T-helper 1 cell treated with Interleukin-12 subunit alpha and Interleukin-12 subunit beta and Interleukin-4 antibody, amounts not matched to agents 30 μg/mL and 1 μg/mL, for 36 hours (primary cell): Measurements from ENCODE around the gene THNSL1.
A peak's percentile ranks its signal among the peaks of the same experiment; 100 is the strongest.
"Not testable (repeated sequence)": the region's sequence is repeated elsewhere in the genome, so short reads cannot be mapped to it uniquely, and the experiment has no call there.

Experiments used
- H3K27ac Mint-ChIP-seq: one replicate; pipeline ENCODE4 v1.8.0; 2021; ENCODE audit warnings: mild to moderate bottlenecking, mixed read lengths
- H3K27me3 Mint-ChIP-seq: one replicate; pipeline ENCODE4 v1.8.0; 2021; ENCODE audit warnings: low read depth, mixed read lengths
- H3K36me3 Mint-ChIP-seq: one replicate; pipeline ENCODE4 v1.8.0; 2021; ENCODE audit warnings: low read depth, mixed read lengths
- H3K4me1 Mint-ChIP-seq: one replicate; pipeline ENCODE4 v1.8.0; 2021; ENCODE audit warnings: low read depth, mixed read lengths
- H3K4me3 Mint-ChIP-seq: one replicate; pipeline ENCODE4 v1.8.0; 2021; ENCODE audit warnings: mild to moderate bottlenecking, moderate library complexity, mixed read lengths
- H3K9me3 Mint-ChIP-seq: one replicate; pipeline ENCODE4 v1.8.0; 2021; ENCODE audit warnings: mixed read lengths

The THNSL1 gene

GRCh38 chr10:24988831-24989640, 27.4 kb upstream of the THNSL1 start:
- Mint-ChIP-seq H3K4me3 (no peak overlapping the region), H3K4me1 (peaks cover 4% of the 10 kb centered on the region), H3K9me3 (no peaks in the 10 kb centered on the region), H3K27ac (no peak overlapping the region), H3K36me3 (no peaks in the 10 kb centered on the region), H3K27me3 (peaks cover 12% of the 10 kb centered on the region)

- no peaks in the 10 kb centered on the region for H3K9me3 Mint-ChIP-seq
- H3K27ac Mint-ChIP-seq, result no peak overlapping the region
- peaks cover 4% of the 10 kb centered on the region for H3K4me1 Mint-ChIP-seq
- peaks cover 12% of the 10 kb centered on the region for H3K27me3 Mint-ChIP-seq
- no peak overlapping the region for H3K4me3 Mint-ChIP-seq
- no peaks in the 10 kb centered on the region for H3K36me3 Mint-ChIP-seq
Observed at GRCh38 chr10:24989867-24990266, 26.5 kb upstream of the THNSL1 start.

- Mint-ChIP-seq H3K9me3 (no peaks in the 10 kb centered on the region), H3K36me3 (no peaks in the 10 kb centered on the region), H3K27me3 (peaks cover 12% of the 10 kb centered on the region), H3K4me3 (no peak overlapping the region), H3K4me1 (peaks cover 2% of the 10 kb centered on the region), H3K27ac (no peak overlapping the region)
Observed at GRCh38 chr10:24991298-24991697, 25.1 kb upstream of the THNSL1 start.

- Mint-ChIP-seq H3K27ac (no peak overlapping the region), H3K4me1 (peaks cover 2% of the 10 kb centered on the region), H3K4me3 (no peak overlapping the region), H3K27me3 (peaks cover 12% of the 10 kb centered on the region), H3K9me3 (no peaks in the 10 kb centered on the region), H3K36me3 (no peaks in the 10 kb centered on the region)
Observed at GRCh38 chr10:24992512-24993133, 23.8 kb upstream of the THNSL1 start.

GRCh38 chr10:24993237-24993958, 23.0 kb upstream of the THNSL1 start:
- Mint-ChIP-seq H3K27ac (no peak overlapping the region), H3K27me3 (peaks cover 14% of the 10 kb centered on the region), H3K4me1 (peaks cover 2% of the 10 kb centered on the region), H3K9me3 (no peaks in the 10 kb centered on the region), H3K4me3 (no peak overlapping the region), H3K36me3 (no peaks in the 10 kb centered on the region)

GRCh38 chr10:24995072-24995471, 21.3 kb upstream of the THNSL1 start:
- no peak overlapping the region for H3K27ac Mint-ChIP-seq
- H3K27me3 Mint-ChIP-seq, result peaks cover 18% of the 10 kb centered on the region
- no peaks in the 10 kb centered on the region for H3K4me1 Mint-ChIP-seq
- peaks cover 2% of the 10 kb centered on the region for H3K9me3 Mint-ChIP-seq
- H3K36me3 Mint-ChIP-seq, result no peaks in the 10 kb centered on the region
- no peak overlapping the region for H3K4me3 Mint-ChIP-seq

GRCh38 chr10:24998044-24998443, 18.4 kb upstream of the THNSL1 start:
- H3K36me3 Mint-ChIP-seq, result peaks cover 2% of the 10 kb centered on the region
- H3K27me3 Mint-ChIP-seq, result peaks cover 18% of the 10 kb centered on the region
- H3K4me1 Mint-ChIP-seq, result no peaks in the 10 kb centered on the region
- peaks cover 18% of the 10 kb centered on the region for H3K9me3 Mint-ChIP-seq
- no peak overlapping the region for H3K27ac Mint-ChIP-seq
- no peak overlapping the region for H3K4me3 Mint-ChIP-seq

GRCh38 chr10:25011591-25011990, 4.8 kb upstream of the THNSL1 start:
- H3K27ac Mint-ChIP-seq, H3K36me3 Mint-ChIP-seq, H3K4me3 Mint-ChIP-seq, H3K27me3 Mint-ChIP-seq, H3K9me3 Mint-ChIP-seq, H3K4me1 Mint-ChIP-seq: not testable (repeated sequence)

GRCh38 chr10:25014579-25014978, 1.8 kb upstream of the THNSL1 start:
- H3K4me1 Mint-ChIP-seq, result peaks cover 16% of the 10 kb centered on the region
- H3K4me3 Mint-ChIP-seq, result no peak overlapping the region
- H3K27ac Mint-ChIP-seq, result no peak overlapping the region
- H3K9me3 Mint-ChIP-seq, result peaks cover 8% of the 10 kb centered on the region
- H3K27me3 Mint-ChIP-seq, result no peaks in the 10 kb centered on the region
- H3K36me3 Mint-ChIP-seq, result no peaks in the 10 kb centered on the region

- Mint-ChIP-seq H3K27me3 (no peaks in the 10 kb centered on the region), H3K4me1 (peaks cover 16% of the 10 kb centered on the region), H3K4me3 (peak within 1 kb of the TSS; percentile 88), H3K9me3 (peaks cover 8% of the 10 kb centered on the region), H3K36me3 (no peaks in the 10 kb centered on the region), H3K27ac (peak within 1 kb of the TSS; percentile 92)
Observed at GRCh38 chr10:25015828-25016375, 510 bp upstream of the THNSL1 start, which contains the start of gene ENKUR. ENKUR (minus strand) TSS chr10:25016158; CDS start chr10:25015936, 222 bp downstream.

GRCh38 chr10:25017154-25017590, 760 bp downstream of the THNSL1 start:
- Mint-ChIP-seq H3K36me3 (no peaks in the 10 kb centered on the region), H3K4me3 (peak overlapping the region; percentile 88), H3K27me3 (no peaks in the 10 kb centered on the region), H3K9me3 (peaks cover 8% of the 10 kb centered on the region), H3K27ac (peak overlapping the region; percentile 92), H3K4me1 (peaks cover 16% of the 10 kb centered on the region)

- H3K36me3 Mint-ChIP-seq, result no peaks in the 10 kb centered on the region
Observed at GRCh38 chr10:25017661-25018060, 1.2 kb downstream of the THNSL1 start.

GRCh38 chr10:25018703-25019102, 2.3 kb downstream of the THNSL1 start:
- H3K9me3 Mint-ChIP-seq, result no peaks in the 10 kb centered on the region
- H3K36me3 Mint-ChIP-seq, result no peaks in the 10 kb centered on the region
- H3K4me1 Mint-ChIP-seq, result peaks cover 16% of the 10 kb centered on the region
- no peaks in the 10 kb centered on the region for H3K27me3 Mint-ChIP-seq
- no peak overlapping the region for H3K4me3 Mint-ChIP-seq
- no peak overlapping the region for H3K27ac Mint-ChIP-seq

More at GRCh38 chr10:25017661-25018060, 1.2 kb downstream of the THNSL1 start:
- H3K27ac Mint-ChIP-seq, result peak overlapping the region; percentile 92
- peak overlapping the region; percentile 88 for H3K4me3 Mint-ChIP-seq
- H3K9me3 Mint-ChIP-seq, result peaks cover 6% of the 10 kb centered on the region
- peaks cover 16% of the 10 kb centered on the region for H3K4me1 Mint-ChIP-seq
- H3K27me3 Mint-ChIP-seq, result no peaks in the 10 kb centered on the region

GRCh38 chr10:25023278-25023677, 6.9 kb downstream of the THNSL1 start:
- Mint-ChIP-seq H3K27me3 (no peaks in the 10 kb centered on the region), H3K4me3 (no peak overlapping the region), H3K27ac (no peak overlapping the region), H3K36me3 (no peaks in the 10 kb centered on the region), H3K9me3 (no peaks in the 10 kb centered on the region), H3K4me1 (no peaks in the 10 kb centered on the region)
